ENCODE data around the gene LRRC4C. TPM values are rescaled to one million over a fixed set of nuclear protein-coding genes. Genes with fewer than 3 reads are reported as not detected.

LRRC4C gene
- total RNA-seq, 3 donors from 2014 or later (not counting 1 experiment from before 2014, with no cell fraction given), result not detected

DNA sequence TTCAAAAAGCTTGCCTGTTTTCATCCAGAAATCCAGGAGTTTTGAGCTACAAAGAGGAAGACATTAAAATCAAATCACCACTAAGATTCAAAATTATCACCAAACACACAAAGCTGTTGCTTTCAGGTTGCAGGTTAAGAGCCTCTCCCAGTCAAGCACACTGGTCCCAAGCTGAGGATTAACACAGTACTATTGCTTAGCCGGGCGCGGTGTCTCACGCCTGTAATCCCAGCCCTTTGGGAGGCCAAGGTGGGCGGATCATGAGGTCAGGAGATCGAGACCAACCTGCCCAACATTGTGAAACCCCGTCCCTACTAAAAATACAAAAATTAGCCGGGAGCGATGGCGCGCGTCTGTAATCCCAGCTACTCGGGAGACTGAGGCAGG, 1165.1 kb downstream of the LRRC4C start:
- TF ChIP-seq CTCF (IDR thresholded peaks at IDR 0.05), result no peak
- Histone ChIP-seq H3K36me3 (ENCODE audit: control insufficient read depth, insufficient read depth, low read length) (no peaks in the 10 kb centered on the region), H3K9me3 (ENCODE audit: control insufficient read depth, insufficient read depth, low read length) (no peaks in the 10 kb centered on the region), H3K4me1 (ENCODE audit: control insufficient read depth, insufficient read depth, low read length) (no peaks in the 10 kb centered on the region), H3K4me3 (ENCODE audit: low read length) (no peak overlapping the region), H3K27ac (ENCODE audit: low read length) (no peak overlapping the region), H3K27me3 (ENCODE audit: control insufficient read depth, insufficient read depth, low read length) (no peaks in the 10 kb centered on the region)
- H3K9me3 Mint-ChIP-seq, result peaks cover 0 to 9% of the 10 kb centered on the region in 2 donors
- DNase-seq, result no peak
- peak overlapping the region; percentile 58 for H3K4me3 Mint-ChIP-seq
- ATAC-seq, result no peak
- H3K36me3 Mint-ChIP-seq, result no peaks in the 10 kb centered on the region
- 80% methylated on average over 13 of the region's 13 CpGs for whole genome bisulfite sequencing (ENCODE audit: insufficient coverage)
- peaks cover 5 to 7% of the 10 kb centered on the region in 2 donors for H3K27me3 Mint-ChIP-seq (ENCODE audit: low read depth in 2 of 2)
- no peak overlapping the region for H3K27ac Mint-ChIP-seq
- peaks cover 6 to 7% of the 10 kb centered on the region in 2 donors for H3K4me1 Mint-ChIP-seq
- intact Hi-C loops (cut with micrococcal nuclease), result no loop called here

GRCh38 chr11:40293655-40294348, 1165.7 kb downstream of the LRRC4C start:
- Mint-ChIP-seq H3K9me3 (peaks cover 0 to 9% of the 10 kb centered on the region in 2 donors), H3K27ac (no peak overlapping the region), H3K4me1 (peaks cover 6 to 7% of the 10 kb centered on the region in 2 donors), H3K4me3 (peak overlapping the region; percentile 58), H3K27me3 (ENCODE audit: low read depth in 2 of 2) (peaks cover 5 to 7% of the 10 kb centered on the region in 2 donors), H3K36me3 (no peaks in the 10 kb centered on the region)
- peak in 1 of 2 donors; percentile 15 for DNase-seq
- intact Hi-C loops (cut with micrococcal nuclease), result no loop called here
- Histone ChIP-seq H3K36me3 (ENCODE audit: control insufficient read depth, insufficient read depth, low read length) (no peaks in the 10 kb centered on the region), H3K4me3 (ENCODE audit: low read length) (peak overlapping the region; percentile 23), H3K9me3 (ENCODE audit: control insufficient read depth, insufficient read depth, low read length) (no peaks in the 10 kb centered on the region), H3K4me1 (ENCODE audit: control insufficient read depth, insufficient read depth, low read length) (no peaks in the 10 kb centered on the region), H3K27ac (ENCODE audit: low read length) (no peak overlapping the region), H3K27me3 (ENCODE audit: control insufficient read depth, insufficient read depth, low read length) (no peaks in the 10 kb centered on the region)
- peak; percentile 35 for TF ChIP-seq CTCF (IDR thresholded peaks at IDR 0.05)
- ATAC-seq, result peak; percentile 46 to 59 (median 58)
- 5% methylated on average over 27 of the region's 27 CpGs for WGBS (ENCODE audit: insufficient coverage)

DNA sequence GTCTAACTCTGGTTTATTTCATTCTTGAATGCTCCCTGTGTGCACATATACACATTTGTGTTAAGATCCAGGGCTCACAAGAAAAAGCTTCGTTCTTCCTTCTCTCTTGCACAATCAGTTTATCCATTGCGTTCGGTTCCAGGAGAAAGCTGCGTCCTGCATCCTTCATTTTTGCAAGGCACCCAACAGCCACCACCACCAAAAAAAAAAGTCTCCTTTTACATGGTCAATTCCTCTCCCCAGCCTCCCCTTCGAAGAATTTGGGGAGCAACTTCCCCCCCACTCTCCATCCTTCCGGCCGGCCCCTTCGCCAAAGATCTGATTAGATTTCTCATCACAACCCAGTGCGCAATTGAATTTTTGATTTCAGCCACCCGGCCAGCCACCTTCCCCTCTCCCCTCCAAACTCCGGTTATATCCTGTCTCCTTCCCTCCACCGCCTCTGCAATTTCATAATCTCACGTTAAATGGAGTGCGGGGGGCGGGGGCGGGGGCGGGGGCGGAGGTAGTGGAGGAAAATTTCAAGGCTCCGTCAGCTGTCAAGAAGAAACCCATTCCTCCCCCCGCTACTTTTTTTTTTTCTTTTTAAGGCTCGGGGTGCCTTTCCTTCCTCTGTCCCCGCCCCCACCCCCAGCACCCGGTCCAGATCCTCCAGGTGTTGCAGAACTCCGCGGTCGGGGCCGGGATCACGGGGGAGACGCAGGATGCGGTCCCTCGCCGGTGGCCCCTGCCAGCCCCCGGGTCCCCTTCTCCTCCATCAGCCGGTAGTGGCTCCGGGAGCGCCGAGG, 1166.5 kb downstream of the LRRC4C start:
- no peak overlapping the region for H3K4me3 Mint-ChIP-seq
- DNase-seq (no peak), ATAC-seq (no peak)
- H3K27me3 ChIP-seq (ENCODE audit: control insufficient read depth, insufficient read depth, low read length), result no peaks in the 10 kb centered on the region
- no peaks in the 10 kb centered on the region for H3K36me3 Mint-ChIP-seq
- H3K4me3 ChIP-seq (ENCODE audit: low read length), result no peak overlapping the region
- no peak for TF ChIP-seq CTCF (IDR thresholded peaks at IDR 0.05)
- H3K27ac ChIP-seq (ENCODE audit: low read length), result no peak overlapping the region
- H3K4me1 Mint-ChIP-seq, result peaks cover 6 to 7% of the 10 kb centered on the region in 2 donors
- H3K27ac Mint-ChIP-seq, result no peak overlapping the region
- intact Hi-C loops (cut with micrococcal nuclease), result no loop called here
- peaks cover 0 to 6% of the 10 kb centered on the region in 2 donors for H3K9me3 Mint-ChIP-seq
- no peaks in the 10 kb centered on the region for H3K4me1 ChIP-seq (ENCODE audit: control insufficient read depth, insufficient read depth, low read length)
- H3K27me3 Mint-ChIP-seq (ENCODE audit: low read depth in 2 of 2), result peaks cover 5 to 7% of the 10 kb centered on the region in 2 donors
- no peaks in the 10 kb centered on the region for H3K36me3 ChIP-seq (ENCODE audit: control insufficient read depth, insufficient read depth, low read length)
- WGBS (ENCODE audit: insufficient coverage), result 3% methylated on average over 27 of the region's 37 CpGs
- no peaks in the 10 kb centered on the region for H3K9me3 ChIP-seq (ENCODE audit: control insufficient read depth, insufficient read depth, low read length)

All from natural killer cell (primary cell).